ENCODE measurements around the gene PDE4C. TPM values are rescaled to one million over a fixed set of nuclear protein-coding genes. Genes with fewer than 3 reads are reported as not detected.

The PDE4C gene
- total RNA-seq, 1 donor from 2014 or later = 1.6 TPM

- Mint-ChIP-seq H3K36me3 (ENCODE audit: insufficient read depth) (peaks cover 12% of the 10 kb centered on the region), H3K27me3 (no peaks in the 10 kb centered on the region), H3K9me3 (ENCODE audit: low read depth) (no peaks in the 10 kb centered on the region), H3K27ac (no peak overlapping the region), H3K4me1 (ENCODE audit: low read depth) (no peaks in the 10 kb centered on the region), H3K4me3 (ENCODE audit: low read depth) (no peak overlapping the region)
- TF ChIP-seq, protein P1, sequence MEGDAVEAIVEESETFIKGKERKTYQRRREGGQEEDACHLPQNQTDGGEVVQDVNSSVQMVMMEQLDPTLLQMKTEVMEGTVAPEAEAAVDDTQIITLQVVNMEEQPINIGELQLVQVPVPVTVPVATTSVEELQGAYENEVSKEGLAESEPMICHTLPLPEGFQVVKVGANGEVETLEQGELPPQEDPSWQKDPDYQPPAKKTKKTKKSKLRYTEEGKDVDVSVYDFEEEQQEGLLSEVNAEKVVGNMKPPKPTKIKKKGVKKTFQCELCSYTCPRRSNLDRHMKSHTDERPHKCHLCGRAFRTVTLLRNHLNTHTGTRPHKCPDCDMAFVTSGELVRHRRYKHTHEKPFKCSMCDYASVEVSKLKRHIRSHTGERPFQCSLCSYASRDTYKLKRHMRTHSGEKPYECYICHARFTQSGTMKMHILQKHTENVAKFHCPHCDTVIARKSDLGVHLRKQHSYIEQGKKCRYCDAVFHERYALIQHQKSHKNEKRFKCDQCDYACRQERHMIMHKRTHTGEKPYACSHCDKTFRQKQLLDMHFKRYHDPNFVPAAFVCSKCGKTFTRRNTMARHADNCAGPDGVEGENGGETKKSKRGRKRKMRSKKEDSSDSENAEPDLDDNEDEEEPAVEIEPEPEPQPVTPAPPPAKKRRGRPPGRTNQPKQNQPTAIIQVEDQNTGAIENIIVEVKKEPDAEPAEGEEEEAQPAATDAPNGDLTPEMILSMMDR (IDR thresholded peaks at IDR 0.05; ENCODE audit: unreplicated experiment) = no peak
- DNase-seq (ENCODE audit: low spot score, unreplicated experiment) = no peak
Observed at GRCh38 chr19:18270326-18270725, 44.1 kb upstream of the PDE4C start.

GRCh38 chr19:18269070-18269723 lies 43.0 kb upstream of the PDE4C start:
- peaks cover 14% of the 10 kb centered on the region for H3K36me3 Mint-ChIP-seq (ENCODE audit: insufficient read depth)
- H3K4me3 Mint-ChIP-seq (ENCODE audit: low read depth) = no peak overlapping the region
- no peaks in the 10 kb centered on the region for H3K27me3 Mint-ChIP-seq

GRCh38 chr19:18266771-18267686 lies 40.8 kb upstream of the PDE4C start:
- H3K9me3 Mint-ChIP-seq (ENCODE audit: low read depth) = no peaks in the 10 kb centered on the region
- no peak for DNase-seq (ENCODE audit: low spot score, unreplicated experiment)
- H3K4me1 Mint-ChIP-seq (ENCODE audit: low read depth) = no peaks in the 10 kb centered on the region
- TF ChIP-seq, protein P1 (IDR thresholded peaks at IDR 0.05; ENCODE audit: unreplicated experiment) = no peak
- H3K27me3 Mint-ChIP-seq = no peaks in the 10 kb centered on the region
- peaks cover 14% of the 10 kb centered on the region for H3K36me3 Mint-ChIP-seq (ENCODE audit: insufficient read depth)
- no peak overlapping the region for H3K27ac Mint-ChIP-seq
- no peak overlapping the region for H3K4me3 Mint-ChIP-seq (ENCODE audit: low read depth)

More at GRCh38 chr19:18269070-18269723, 43.0 kb upstream of the PDE4C start:
- peak overlapping the region; percentile 64 for H3K27ac Mint-ChIP-seq
- H3K9me3 Mint-ChIP-seq (ENCODE audit: low read depth) = no peaks in the 10 kb centered on the region
- H3K4me1 Mint-ChIP-seq (ENCODE audit: low read depth) = no peaks in the 10 kb centered on the region
- no peak for DNase-seq (ENCODE audit: low spot score, unreplicated experiment)
- TF ChIP-seq, protein P1 (IDR thresholded peaks at IDR 0.05; ENCODE audit: unreplicated experiment) = no peak

- H3K27ac Mint-ChIP-seq = no peak overlapping the region
- no peaks in the 10 kb centered on the region for H3K27me3 Mint-ChIP-seq
- no peak overlapping the region for H3K4me3 Mint-ChIP-seq (ENCODE audit: low read depth)
- no peak for DNase-seq (ENCODE audit: low spot score, unreplicated experiment)
- H3K9me3 Mint-ChIP-seq (ENCODE audit: low read depth) = no peaks in the 10 kb centered on the region
- TF ChIP-seq, protein P1 (IDR thresholded peaks at IDR 0.05; ENCODE audit: unreplicated experiment) = no peak
- H3K36me3 Mint-ChIP-seq (ENCODE audit: insufficient read depth) = peaks cover 14% of the 10 kb centered on the region
- no peaks in the 10 kb centered on the region for H3K4me1 Mint-ChIP-seq (ENCODE audit: low read depth)
Observed at GRCh38 chr19:18265582-18265981, 39.3 kb upstream of the PDE4C start.

DNA sequence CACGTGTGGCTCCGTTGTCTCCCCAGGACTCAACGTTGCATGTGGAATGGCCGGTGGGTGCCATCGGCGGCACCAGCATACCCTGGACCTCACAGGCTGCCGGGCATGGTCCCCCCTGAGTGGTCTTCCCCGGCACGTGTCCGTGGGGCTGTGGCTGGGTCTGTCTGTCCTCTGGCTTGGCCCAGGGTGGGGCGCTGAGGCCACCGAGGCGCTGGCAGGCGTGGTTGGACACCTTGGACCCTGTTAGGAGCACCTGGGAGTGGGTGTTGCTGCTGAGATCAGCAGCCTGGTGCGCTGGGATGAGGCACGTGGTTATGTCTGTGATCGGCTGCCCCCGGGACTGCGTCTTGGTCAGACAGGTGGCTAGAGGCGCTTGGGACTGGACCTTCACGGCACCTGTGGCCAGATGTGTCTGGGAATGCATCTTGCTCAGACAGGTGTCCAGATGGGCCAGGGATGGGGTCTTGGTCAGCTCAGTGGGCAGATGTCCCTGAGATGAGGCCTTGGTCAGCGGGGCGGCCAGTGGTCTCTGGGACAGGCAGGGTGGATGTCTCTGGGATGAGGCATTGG lies 38.8 kb upstream of the PDE4C start:
- Mint-ChIP-seq H3K27ac (no peak overlapping the region), H3K4me1 (ENCODE audit: low read depth) (no peaks in the 10 kb centered on the region), H3K27me3 (no peaks in the 10 kb centered on the region), H3K36me3 (ENCODE audit: insufficient read depth) (peaks cover 14% of the 10 kb centered on the region), H3K4me3 (ENCODE audit: low read depth) (no peak overlapping the region), H3K9me3 (ENCODE audit: low read depth) (no peaks in the 10 kb centered on the region)
- TF ChIP-seq, protein P1 (IDR thresholded peaks at IDR 0.05; ENCODE audit: unreplicated experiment) = no peak
- no peak for DNase-seq (ENCODE audit: low spot score, unreplicated experiment)
